ENCODE data around the gene CELF4. TPM values are rescaled to one million over a fixed set of nuclear protein-coding genes. Genes with fewer than 3 reads are reported as not detected.

The CELF4 gene
- total RNA-seq, 4 donors from 2014 or later: 0.16 to 0.59 TPM; not detected in 2

DNA sequence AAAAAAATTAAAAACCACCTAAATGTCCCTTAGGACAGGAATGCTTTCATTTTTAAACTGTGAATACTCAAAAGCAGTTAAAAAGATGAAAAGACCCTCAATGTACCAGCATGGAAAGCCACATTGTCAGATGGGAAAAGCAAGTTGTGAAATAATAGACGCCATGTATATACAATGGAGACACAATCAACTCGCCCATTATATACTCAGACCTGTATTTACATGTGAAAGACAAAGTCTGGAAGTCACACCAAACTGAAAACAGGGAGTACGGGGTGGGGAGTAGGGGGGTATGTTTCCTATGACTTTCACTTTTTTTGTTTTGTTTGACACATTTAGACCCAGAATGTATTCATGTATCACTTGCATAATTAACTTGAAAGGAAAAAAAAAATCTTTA is 75.6 kb downstream of the CELF4 start:
- WGBS, 2 donors: 49 to 52% methylated on average over 3 of the region's 3 CpGs
- intact Hi-C loops (cut with DNase I; ENCODE audit: low total_unique reads): loop anchor here (10.0 kb wide), 1 partner anchor 145 kb away; no protein-coding TSS in a partner anchor

DNA sequence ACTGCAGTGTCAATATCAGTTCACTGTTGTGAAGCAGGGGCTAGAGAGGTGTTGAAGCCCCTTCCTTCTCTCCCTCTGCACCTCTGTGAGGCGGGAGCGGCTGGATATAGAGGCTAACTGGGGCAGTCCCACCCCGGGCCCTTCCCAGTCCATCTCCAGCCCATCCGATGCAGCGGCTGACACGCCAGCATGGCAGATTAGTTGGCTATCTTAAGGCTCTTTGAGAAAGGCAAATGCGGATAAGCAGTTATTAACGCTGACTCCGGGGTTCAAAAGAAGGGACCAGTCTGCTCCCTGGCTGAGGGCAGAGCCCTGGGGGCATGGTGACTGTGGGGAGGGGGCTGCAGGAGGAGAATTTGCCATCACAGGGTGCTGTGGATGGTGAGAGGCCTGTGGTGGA is 76.6 kb downstream of the CELF4 start:
- WGBS, 2 donors: 82 to 84% methylated on average over 9 of the region's 9 CpGs
- no peak overlapping the region for H3K4me3 ChIP-seq (ENCODE audit: low read depth, poor library complexity, severe bottlenecking)
- intact Hi-C loops (cut with DNase I; ENCODE audit: low total_unique reads): loop anchor here (10.0 kb wide), 1 partner anchor 144 kb away; no protein-coding TSS in a partner anchor
- no peak for DNase-seq (ENCODE audit: low spot score in 2 of 2)
- TF ChIP-seq, protein P1, sequence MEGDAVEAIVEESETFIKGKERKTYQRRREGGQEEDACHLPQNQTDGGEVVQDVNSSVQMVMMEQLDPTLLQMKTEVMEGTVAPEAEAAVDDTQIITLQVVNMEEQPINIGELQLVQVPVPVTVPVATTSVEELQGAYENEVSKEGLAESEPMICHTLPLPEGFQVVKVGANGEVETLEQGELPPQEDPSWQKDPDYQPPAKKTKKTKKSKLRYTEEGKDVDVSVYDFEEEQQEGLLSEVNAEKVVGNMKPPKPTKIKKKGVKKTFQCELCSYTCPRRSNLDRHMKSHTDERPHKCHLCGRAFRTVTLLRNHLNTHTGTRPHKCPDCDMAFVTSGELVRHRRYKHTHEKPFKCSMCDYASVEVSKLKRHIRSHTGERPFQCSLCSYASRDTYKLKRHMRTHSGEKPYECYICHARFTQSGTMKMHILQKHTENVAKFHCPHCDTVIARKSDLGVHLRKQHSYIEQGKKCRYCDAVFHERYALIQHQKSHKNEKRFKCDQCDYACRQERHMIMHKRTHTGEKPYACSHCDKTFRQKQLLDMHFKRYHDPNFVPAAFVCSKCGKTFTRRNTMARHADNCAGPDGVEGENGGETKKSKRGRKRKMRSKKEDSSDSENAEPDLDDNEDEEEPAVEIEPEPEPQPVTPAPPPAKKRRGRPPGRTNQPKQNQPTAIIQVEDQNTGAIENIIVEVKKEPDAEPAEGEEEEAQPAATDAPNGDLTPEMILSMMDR (IDR thresholded peaks at IDR 0.05): no peak
- TF ChIP-seq POLR2A (IDR thresholded peaks at IDR 0.05): no peak

More for the DNA sequence above, 75.6 kb downstream of the CELF4 start:
- no peak for TF ChIP-seq POLR2A (IDR thresholded peaks at IDR 0.05)
- TF ChIP-seq, protein P1 (IDR thresholded peaks at IDR 0.05): no peak
- H3K4me3 ChIP-seq (ENCODE audit: low read depth, poor library complexity, severe bottlenecking): no peak overlapping the region
- no peak for DNase-seq (ENCODE audit: low spot score in 2 of 2)

DNA sequence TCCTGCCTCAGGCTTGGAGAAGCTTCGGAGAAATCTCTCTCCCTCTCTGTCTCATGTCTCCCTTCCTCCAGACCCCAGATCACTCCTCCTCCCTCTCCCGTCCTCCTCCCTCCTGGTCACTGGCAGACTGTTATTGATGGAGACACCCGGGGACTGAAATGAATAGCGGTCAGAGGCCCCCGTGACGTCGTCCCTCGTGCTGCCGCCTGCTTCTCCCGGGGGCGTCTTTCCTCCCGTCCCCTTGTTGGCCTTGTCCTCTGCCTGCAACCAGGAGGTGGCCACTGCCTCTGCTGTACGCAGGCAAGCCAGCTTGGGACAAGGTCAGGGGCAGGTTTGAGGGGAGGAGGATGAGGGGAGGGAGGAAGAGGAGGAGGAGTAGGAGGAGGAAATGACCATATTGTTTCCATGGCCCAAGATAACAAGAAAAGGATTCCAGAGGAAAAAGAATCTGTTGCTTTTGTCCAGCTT is 78.2 kb downstream of the CELF4 start:
- no peak overlapping the region for H3K4me3 ChIP-seq (ENCODE audit: low read depth, poor library complexity, severe bottlenecking)
- intact Hi-C loops (cut with DNase I; ENCODE audit: low total_unique reads): loop anchor here (10.0 kb wide), 1 partner anchor 143 kb away; no protein-coding TSS in a partner anchor
- DNase-seq (ENCODE audit: low spot score in 2 of 2): no peak
- WGBS, 2 donors: 10% methylated on average over 13 of the region's 13 CpGs
- TF ChIP-seq, protein P1 (IDR thresholded peaks at IDR 0.05): no peak
- TF ChIP-seq POLR2A (IDR thresholded peaks at IDR 0.05): no peak

DNA sequence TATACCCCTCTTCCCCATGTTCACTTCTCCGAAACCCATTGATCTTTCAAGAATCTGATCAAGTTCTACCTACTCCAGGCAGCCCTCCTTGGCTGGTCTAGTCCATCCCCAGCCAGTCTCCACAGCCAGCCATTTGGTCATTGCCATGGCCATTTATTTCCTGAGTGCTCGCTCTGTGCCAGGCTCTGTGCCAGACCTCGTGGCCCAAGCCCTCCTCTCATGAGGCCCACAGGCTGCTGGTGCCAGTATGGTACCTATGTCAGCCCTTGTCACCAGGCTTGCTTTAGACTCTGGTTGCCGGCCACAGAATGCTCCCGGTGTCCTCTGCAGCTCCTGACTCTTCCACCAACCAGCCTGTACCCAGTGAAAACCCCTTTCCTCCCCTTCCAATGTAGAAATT is 78.8 kb downstream of the CELF4 start:
- no peak overlapping the region for H3K4me3 ChIP-seq (ENCODE audit: low read depth, poor library complexity, severe bottlenecking)
- DNase-seq (ENCODE audit: low spot score in 2 of 2): no peak
- WGBS, 2 donors: 59 to 71% methylated on average over 5 of the region's 5 CpGs
- intact Hi-C loops (cut with DNase I; ENCODE audit: low total_unique reads): loop anchor here (10.0 kb wide), 1 partner anchor 142 kb away; no protein-coding TSS in a partner anchor
- no peak for TF ChIP-seq POLR2A (IDR thresholded peaks at IDR 0.05)
- TF ChIP-seq, protein P1 (IDR thresholded peaks at IDR 0.05): no peak

DNA sequence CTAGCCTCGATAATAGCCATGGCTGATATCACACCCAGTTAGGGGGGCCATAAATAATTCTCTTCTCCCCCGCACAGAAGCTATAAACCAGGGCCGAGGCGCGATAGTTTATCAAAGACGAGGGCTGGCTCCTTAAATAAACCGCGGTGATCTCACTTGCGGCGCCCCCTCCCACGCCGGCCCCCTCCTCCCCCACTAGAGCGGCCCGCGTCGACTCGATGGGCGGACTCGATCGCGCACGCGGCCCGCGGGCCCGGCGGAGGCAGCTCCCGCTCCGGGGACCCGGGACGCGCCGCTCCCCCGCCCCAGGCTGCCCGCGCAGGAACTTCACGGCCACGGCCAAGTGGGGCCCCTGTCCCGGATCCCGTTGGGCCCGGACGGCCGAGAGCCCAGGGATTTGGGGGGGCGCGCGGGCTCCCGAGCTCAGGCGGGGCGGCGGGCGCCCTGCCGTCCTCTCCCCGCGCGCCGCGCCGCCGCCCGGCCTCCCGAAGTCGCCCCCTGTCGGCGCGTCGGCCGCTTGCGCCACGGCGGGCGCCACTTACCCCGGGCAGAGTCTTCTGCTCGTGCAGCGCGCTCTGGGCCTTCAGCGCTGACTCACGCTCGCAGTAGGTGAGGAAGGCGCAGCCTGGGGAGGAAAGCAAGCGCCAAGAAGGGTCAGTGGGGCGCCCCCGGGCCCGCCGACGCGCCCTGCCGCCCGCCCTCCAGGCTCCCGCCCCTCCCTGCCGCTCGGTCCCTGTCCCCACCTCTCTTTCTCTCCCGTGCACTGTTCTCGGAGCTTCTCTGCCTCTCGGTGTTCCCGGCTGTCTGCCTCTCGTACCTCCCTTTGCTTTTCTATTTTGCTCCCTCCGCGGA is 80.4 kb downstream of the CELF4 start:
- 2 to 3% methylated on average over 38 to 69 of the region's 98 CpGs for WGBS, 2 donors
- no peak for DNase-seq (ENCODE audit: low spot score in 2 of 2)
- TF ChIP-seq POLR2A (IDR thresholded peaks at IDR 0.05): no peak
- TF ChIP-seq, protein P1 (IDR thresholded peaks at IDR 0.05): no peak
- no peak overlapping the region for H3K4me3 ChIP-seq (ENCODE audit: low read depth, poor library complexity, severe bottlenecking)
- intact Hi-C loops (cut with DNase I; ENCODE audit: low total_unique reads): loop anchor here (10.0 kb wide), 1 partner anchor 140 kb away; no protein-coding TSS in a partner anchor

Data from lower leg skin (tissue), 4 donors.